Uterus (tissue), 2 donors: Measurements from ENCODE around the gene MYZAP.

Experiments used
- POLR2A ChIP-seq, 2 donors: fragments of 450-650 bp; IDR thresholded peaks; one replicate each; pipeline ENCODE4 v1.6.1; 2016; ENCODE audit warnings: antibody characterized with exemption in 2 of 2, mild to moderate bottlenecking in 1 of 2, moderate library complexity in 1 of 2
- TF ChIP-seq, protein P1 (sequence below), 4 experiments: fragments of 200-600 bp in 2 of 4; fragments of 450-650 bp in 2 of 4; sonication (generic) in 2 of 4; IDR thresholded peaks; one replicate each; pipeline ENCODE4 v1.5.1; 2016 to 2019; ENCODE audit warnings: antibody characterized with exemption in 4 of 4, mild to moderate bottlenecking in 2 of 4, moderate library complexity in 1 of 4

DNA sequence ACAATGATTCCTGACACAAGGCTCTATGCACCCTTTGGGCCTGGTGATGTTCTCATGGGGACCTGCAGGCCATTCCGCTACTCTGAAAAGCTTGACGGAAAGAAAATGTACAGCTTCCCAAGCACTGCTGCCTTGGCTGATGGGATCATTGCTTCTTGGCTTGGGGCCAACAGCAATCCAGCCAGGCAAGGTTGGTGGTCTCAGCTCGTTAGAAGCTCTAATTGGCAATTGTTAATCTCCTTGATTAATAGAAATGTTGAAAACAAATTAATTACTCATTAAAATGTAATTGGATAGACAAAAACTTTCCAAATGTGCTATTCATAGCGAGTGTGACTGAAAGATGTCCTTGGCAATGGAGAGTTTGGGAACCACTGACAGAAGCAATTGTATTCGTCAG is 16.3 kb upstream of the MYZAP start:
- TF ChIP-seq POLR2A (IDR thresholded peaks at IDR 0.05) = no peak
- TF ChIP-seq, protein P1, sequence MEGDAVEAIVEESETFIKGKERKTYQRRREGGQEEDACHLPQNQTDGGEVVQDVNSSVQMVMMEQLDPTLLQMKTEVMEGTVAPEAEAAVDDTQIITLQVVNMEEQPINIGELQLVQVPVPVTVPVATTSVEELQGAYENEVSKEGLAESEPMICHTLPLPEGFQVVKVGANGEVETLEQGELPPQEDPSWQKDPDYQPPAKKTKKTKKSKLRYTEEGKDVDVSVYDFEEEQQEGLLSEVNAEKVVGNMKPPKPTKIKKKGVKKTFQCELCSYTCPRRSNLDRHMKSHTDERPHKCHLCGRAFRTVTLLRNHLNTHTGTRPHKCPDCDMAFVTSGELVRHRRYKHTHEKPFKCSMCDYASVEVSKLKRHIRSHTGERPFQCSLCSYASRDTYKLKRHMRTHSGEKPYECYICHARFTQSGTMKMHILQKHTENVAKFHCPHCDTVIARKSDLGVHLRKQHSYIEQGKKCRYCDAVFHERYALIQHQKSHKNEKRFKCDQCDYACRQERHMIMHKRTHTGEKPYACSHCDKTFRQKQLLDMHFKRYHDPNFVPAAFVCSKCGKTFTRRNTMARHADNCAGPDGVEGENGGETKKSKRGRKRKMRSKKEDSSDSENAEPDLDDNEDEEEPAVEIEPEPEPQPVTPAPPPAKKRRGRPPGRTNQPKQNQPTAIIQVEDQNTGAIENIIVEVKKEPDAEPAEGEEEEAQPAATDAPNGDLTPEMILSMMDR (IDR thresholded peaks at IDR 0.05) = no peak
